Measurements from ENCODE around the gene OLIG1. TPM values are rescaled to one million over a fixed set of nuclear protein-coding genes. Genes with fewer than 3 reads are reported as not detected.

Gene OLIG1
- total RNA-seq, 2 donors from 2014 or later = 0.23 TPM; not detected in 1

DNA sequence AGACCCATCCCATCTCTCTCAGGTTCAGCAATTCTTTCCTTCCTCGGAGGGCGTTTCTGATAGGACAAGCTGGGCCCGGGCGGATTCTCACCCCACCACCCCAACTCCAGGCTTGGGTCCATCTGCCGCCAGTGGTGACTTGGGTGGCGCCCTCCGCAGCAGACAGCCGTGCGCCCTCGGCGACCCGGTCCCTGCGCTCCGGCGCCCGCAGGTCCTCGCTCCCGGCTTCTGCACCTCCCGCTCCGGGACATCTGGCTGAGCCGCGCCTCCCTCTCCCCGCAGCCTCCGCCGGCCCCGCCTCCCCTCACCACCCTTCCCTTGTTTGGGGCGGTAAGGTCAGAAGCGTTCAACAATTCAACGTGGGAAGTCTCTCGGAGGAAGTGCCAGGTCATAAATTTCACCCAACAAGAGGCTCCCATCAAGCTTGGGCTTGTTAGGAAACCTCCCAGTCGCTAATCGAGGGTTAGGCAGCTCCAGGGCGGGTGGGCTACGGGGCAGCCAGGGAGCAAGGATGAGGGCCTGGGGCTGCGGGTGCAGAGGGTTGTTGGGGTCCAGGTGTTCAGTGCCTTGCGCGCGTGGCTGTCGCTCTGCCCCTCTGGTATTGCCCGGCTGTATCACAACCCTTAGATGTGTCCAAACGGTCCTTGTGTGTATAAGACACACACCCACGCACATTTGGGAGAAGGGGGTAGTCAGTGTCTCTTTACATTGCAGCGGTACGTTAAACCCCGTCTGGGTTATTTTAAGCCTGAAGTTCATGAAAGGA, 39.8 kb downstream of the OLIG1 start:
- no peaks in the 10 kb centered on the region for H3K9me3 Mint-ChIP-seq
- no peaks in the 10 kb centered on the region for H3K36me3 Mint-ChIP-seq
- H3K27ac Mint-ChIP-seq = no peak overlapping the region
- ATAC-seq (peak; percentile 41 to 70), DNase-seq (ENCODE audit: low spot score in 2 of 2) (peak in 1 of 2 donors; percentile 21)

- DNase-seq (ENCODE audit: low spot score in 2 of 2) (no peak), ATAC-seq (no peak)
- Mint-ChIP-seq H3K27ac (no peak overlapping the region), H3K9me3 (no peaks in the 10 kb centered on the region), H3K36me3 (no peaks in the 10 kb centered on the region)
Measured at GRCh38 chr21:33110340-33110715, 40.4 kb downstream of the OLIG1 start.

- H3K36me3 Mint-ChIP-seq = no peaks in the 10 kb centered on the region
- no peak overlapping the region for H3K27ac Mint-ChIP-seq
- H3K9me3 Mint-ChIP-seq = no peaks in the 10 kb centered on the region
- no peak for DNase-seq (ENCODE audit: low spot score in 2 of 2)
- ATAC-seq = no peak
Measured at GRCh38 chr21:33111577-33111976, 41.6 kb downstream of the OLIG1 start.

GRCh38 chr21:33112151-33112550, 42.2 kb downstream of the OLIG1 start:
- H3K36me3 Mint-ChIP-seq = no peaks in the 10 kb centered on the region
- ATAC-seq (no peak), DNase-seq (ENCODE audit: low spot score in 2 of 2) (no peak)
- H3K27ac Mint-ChIP-seq = no peak overlapping the region
- H3K9me3 Mint-ChIP-seq = no peaks in the 10 kb centered on the region

GRCh38 chr21:33112681-33113080, 42.7 kb downstream of the OLIG1 start:
- ATAC-seq (no peak), DNase-seq (ENCODE audit: low spot score in 2 of 2) (no peak)
- H3K36me3 Mint-ChIP-seq = no peaks in the 10 kb centered on the region
- no peak overlapping the region for H3K27ac Mint-ChIP-seq
- no peaks in the 10 kb centered on the region for H3K9me3 Mint-ChIP-seq

DNA sequence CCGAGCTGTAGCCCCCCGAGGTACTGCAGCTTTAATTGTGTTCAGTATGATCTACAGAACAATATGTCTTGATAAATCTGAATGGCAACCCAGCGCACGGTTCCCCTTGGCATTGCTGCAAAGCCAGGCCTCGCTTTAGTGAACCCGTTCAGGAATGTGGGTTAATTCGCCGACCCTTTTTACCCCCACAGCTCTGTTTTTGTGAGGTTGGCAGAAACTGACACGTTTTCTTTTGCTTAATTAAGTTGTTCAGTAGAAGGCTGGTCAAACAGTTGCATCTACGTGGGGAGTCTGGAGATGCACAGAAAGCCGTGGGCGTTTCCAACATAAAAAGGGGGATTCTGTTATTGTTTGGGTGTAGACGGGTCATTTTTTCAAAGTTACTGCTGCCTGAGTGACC, 43.2 kb downstream of the OLIG1 start:
- ATAC-seq (no peak), DNase-seq (ENCODE audit: low spot score in 2 of 2) (no peak)
- Mint-ChIP-seq H3K27ac (no peak overlapping the region), H3K36me3 (no peaks in the 10 kb centered on the region), H3K9me3 (no peaks in the 10 kb centered on the region)

GRCh38 chr21:33114276-33114675, 44.3 kb downstream of the OLIG1 start:
- no peak overlapping the region for H3K27ac Mint-ChIP-seq
- DNase-seq (ENCODE audit: low spot score in 2 of 2) (no peak), ATAC-seq (no peak)
- H3K9me3 Mint-ChIP-seq = no peaks in the 10 kb centered on the region
- no peaks in the 10 kb centered on the region for H3K36me3 Mint-ChIP-seq

- ATAC-seq = no peak
- peak overlapping the region in 1 of 2 donors; percentile 55 for H3K27ac Mint-ChIP-seq
- H3K36me3 Mint-ChIP-seq = no peaks in the 10 kb centered on the region
- no peak for DNase-seq (ENCODE audit: low spot score in 2 of 2)
- no peaks in the 10 kb centered on the region for H3K9me3 Mint-ChIP-seq
Measured at GRCh38 chr21:33115631-33116510, 45.9 kb downstream of the OLIG1 start.

GRCh38 chr21:33116676-33117075, 46.7 kb downstream of the OLIG1 start:
- Mint-ChIP-seq H3K27ac (peak overlapping the region in 1 of 2 donors; percentile 55), H3K9me3 (no peaks in the 10 kb centered on the region), H3K36me3 (no peaks in the 10 kb centered on the region)
- DNase-seq (ENCODE audit: low spot score in 2 of 2) = no peak
- no peak for ATAC-seq

- ATAC-seq (no peak), DNase-seq (ENCODE audit: low spot score in 2 of 2) (no peak)
- Mint-ChIP-seq H3K36me3 (no peaks in the 10 kb centered on the region), H3K27ac (no peak overlapping the region), H3K9me3 (no peaks in the 10 kb centered on the region)
Measured at GRCh38 chr21:33117101-33117888, 47.4 kb downstream of the OLIG1 start.

Other genes with a start within 250 kb of the OLIG1 start
- gene OLIG2, start 44.2 kb upstream of the OLIG1 start, total RNA-seq = not detected
- 10 to 100 TPM; 42.2 to 44.4 TPM for gene IFNAR2, start 159.8 kb downstream of the OLIG1 start, total RNA-seq
- 10 to 100 TPM; 21.4 to 33.5 TPM for gene IL10RB, start 196.2 kb downstream of the OLIG1 start, total RNA-seq

All from activated naive CD4-positive, alpha-beta T cell treated with anti-CD3 and anti-CD28 coated beads, Interleukin-2, amount 50 U/mL, for 72 hours (primary cell).